HG03565 (cell line): ENCODE results near the gene ZNF79.

Experiments
- ATAC-seq: cut with Tn5 transposase; IDR thresholded peaks from one replicate; pipeline ENCODE4 v1.9.1; 2021; ENCODE audit warnings: mild to moderate bottlenecking, moderate library complexity; ENCODE audit not compliant: unreplicated experiment

ZNF79 gene

DNA sequence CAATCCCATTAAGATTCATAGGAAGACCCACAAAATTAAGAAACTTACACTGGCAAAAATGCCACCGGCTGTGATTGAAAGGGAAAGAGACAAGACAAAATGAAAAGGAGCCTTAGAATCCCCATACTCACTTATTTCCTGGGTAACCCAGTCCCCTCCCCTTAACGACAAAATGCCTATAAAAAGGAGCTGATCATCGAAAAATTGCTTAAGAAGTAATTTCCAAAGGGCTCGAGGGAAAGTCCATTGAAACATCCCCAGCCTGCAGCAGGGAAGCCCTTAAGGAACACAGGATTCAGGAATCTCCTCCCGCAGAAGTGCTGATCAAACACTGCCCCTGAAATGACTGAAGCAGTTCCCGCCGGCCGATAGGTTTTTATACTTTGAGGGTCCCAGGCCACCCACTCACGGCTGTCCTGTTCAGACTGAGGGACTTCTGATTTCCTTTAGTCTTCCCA, 677 bp upstream of the ZNF79 start:
- no peak for ATAC-seq

DNA sequence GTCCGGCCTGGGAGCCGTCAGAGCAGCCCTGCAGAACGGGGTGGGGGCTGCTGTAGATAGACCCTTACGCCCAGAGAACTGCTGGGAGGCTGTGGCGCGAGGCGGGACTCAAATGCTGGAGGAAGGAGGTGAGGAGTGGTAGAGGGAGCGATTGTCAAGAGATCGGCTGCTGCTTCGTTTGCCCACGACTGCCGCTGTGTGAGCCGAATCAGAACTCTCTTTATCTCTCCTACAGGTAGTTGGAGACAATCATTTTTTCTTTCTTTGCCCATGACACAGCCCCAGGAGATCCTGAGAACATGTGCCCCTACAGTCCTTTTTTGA, 456 bp downstream of the ZNF79 start:
- no peak for ATAC-seq

DNA sequence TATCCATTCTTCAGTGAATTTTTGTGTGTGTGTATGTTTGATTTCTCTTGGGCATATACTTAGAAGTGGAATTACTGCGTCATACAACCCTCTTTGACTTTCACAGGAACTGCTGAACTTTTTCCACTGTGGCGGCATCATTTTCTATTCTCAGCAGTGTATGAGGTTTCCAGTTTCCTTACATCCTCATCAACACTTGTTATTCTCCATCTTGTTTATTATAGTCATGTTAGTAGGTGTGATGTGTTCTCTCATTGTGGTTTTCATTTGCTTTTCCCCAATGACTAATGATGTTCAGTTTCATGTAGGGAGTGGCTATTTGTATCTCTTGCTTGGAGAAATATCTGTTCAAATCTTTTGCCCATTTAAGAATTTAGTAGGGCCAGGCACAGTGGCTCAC, 2.6 kb downstream of the ZNF79 start:
- no peak for ATAC-seq

DNA sequence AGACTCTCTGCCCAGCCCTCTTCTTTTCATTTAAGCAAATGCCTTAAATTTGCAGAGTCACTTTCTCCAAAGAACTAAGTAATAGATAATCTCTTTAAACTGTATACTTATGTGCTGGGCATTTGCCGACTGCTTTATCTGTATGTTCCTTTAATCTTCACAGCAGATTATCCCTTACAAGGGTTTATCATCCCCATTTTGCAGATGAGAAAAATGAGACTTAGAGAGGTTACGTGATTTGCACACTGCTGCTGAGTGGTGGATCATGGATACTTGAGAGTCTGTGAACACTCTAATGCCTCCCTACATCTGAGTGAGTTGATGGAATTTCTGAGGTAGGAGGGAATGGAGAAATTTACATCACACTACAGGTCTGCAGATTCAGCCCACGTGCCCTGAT, 4.2 kb downstream of the ZNF79 start:
- ATAC-seq, result no peak

DNA sequence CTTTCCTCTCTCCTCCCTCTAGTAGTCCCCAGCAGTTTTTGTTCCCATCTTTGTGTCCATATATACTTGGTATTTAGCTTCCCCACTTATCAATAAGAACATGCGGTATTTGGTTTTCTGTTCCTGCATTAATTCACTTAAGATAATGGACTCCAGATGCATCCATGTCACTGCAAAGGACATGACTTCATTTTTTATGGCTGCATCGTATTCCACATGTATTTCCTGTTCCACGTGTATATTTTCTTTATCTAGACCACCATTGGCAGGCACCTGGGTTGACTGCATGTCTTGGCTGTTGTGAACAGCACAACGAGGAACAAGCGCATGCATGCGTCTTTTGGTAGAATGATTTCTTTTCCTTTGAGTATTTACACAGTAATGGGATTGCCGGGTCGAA, 6.2 kb downstream of the ZNF79 start:
- ATAC-seq, result no peak

DNA sequence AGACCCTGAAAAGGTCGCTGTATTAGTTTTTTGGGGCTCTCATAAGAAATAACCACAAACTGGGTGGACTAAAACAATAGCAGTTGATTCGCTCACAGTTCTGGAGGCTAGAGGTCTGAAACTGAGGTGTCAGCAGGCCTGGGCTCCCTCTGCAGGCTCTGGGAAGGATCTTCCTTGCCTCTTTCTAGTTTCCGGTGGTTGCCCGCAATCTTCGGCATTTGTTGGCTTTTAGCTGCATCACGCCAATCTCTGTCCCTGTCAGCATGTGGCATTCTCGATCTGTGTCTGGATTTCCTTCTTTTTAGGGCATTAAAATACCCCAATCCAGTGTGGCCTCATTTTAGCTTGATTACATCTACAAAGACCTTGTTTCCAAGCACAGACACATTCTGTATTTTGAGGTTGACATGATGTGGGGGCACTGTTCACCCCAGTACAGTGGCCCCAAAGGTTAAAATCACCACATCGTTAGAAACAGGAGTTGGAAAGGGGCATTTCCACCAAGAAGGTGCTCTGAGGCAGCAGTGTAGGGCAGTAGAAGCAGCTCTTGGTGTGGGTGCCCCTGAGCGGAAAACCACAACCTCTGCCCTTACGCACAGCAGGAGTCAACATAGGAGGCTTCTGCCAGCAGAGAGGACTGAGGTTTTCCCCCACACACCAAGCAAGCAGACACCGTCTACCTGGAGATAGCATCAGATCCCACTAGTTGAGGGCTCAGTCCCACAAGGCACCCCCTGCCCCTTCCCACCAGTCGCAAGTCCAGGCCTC, 13.5 kb downstream of the ZNF79 start:
- ATAC-seq, result no peak

DNA sequence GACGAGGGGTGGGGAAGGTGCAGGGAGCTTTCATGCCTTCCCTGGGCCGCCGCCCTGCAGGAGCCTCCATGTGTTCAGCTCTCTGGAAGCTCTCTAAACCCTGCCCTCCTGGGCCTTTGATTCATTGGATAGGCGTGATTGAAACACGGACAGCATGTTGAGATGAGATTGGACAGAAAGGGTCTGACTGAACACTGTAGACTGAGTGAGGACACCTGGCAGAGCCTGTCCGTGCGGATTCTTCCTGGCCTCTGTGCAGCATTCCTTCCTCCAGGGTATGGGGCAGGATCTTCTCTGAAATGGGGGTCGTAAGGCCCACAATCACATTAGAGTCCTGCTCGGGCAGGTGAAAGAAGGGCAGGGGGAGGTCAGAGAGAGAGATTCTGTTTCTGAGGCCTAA, 14.2 kb downstream of the ZNF79 start:
- ATAC-seq, result no peak

DNA sequence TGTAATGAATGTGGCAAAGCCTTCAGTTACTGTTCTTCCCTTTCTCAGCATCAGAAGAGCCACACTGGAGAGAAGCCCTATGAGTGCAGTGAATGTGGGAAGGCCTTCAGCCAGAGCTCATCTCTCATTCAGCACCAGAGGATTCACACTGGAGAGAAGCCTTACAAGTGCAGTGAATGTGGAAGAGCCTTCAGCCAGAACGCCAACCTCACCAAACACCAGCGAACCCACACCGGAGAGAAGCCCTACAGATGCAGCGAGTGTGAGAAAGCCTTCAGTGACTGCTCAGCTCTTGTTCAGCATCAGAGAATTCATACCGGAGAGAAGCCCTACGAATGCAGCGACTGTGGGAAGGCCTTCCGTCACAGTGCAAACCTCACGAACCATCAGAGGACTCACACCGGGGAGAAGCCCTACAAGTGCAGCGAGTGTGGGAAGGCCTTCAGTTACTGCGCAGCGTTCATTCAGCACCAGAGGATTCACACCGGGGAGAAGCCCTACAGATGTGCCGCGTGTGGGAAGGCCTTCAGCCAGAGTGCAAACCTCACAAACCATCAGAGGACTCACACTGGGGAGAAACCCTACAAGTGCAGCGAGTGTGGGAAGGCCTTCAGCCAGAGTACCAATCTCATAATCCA, 20.2 kb downstream of the ZNF79 start:
- no peak for ATAC-seq

DNA sequence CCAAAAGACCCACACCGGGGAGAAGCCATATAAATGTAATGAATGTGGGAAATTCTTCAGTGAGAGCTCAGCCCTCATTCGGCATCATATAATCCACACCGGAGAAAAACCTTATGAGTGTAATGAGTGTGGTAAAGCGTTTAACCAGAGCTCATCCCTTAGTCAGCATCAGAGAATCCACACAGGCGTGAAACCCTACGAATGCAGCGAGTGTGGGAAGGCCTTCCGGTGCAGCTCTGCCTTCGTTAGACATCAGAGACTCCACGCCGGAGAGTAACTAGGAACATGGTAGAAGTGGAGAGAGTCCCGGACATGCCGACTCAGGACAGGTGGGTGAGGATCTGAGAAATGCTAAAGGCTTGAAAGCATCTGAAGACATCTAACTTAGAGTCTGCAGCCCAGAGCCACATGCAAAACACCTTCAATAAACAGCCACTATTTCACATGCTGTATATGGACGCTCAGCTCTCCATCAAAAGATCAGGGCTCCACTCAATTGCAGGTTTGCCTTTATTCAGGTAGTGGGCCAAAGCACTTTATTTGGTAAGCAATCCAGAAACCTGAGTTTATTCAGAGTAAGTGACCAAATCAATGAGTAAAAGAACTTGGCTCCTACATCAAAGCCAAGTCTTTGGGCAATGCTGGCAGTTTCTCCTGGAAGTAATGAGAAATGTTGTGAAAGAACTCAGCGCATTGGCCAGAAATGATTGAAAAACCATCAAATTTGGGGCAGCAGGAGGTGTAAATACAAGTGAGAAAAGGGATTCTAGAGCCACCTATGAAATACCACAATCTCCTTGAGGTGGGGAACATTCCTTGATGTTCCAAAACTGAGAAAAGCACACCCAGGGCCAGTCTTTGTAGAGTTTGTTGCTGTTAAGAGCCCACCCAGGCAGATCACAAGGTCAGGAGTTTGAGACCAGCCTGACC, 21.0 kb downstream of the ZNF79 start:
- no peak for ATAC-seq

DNA sequence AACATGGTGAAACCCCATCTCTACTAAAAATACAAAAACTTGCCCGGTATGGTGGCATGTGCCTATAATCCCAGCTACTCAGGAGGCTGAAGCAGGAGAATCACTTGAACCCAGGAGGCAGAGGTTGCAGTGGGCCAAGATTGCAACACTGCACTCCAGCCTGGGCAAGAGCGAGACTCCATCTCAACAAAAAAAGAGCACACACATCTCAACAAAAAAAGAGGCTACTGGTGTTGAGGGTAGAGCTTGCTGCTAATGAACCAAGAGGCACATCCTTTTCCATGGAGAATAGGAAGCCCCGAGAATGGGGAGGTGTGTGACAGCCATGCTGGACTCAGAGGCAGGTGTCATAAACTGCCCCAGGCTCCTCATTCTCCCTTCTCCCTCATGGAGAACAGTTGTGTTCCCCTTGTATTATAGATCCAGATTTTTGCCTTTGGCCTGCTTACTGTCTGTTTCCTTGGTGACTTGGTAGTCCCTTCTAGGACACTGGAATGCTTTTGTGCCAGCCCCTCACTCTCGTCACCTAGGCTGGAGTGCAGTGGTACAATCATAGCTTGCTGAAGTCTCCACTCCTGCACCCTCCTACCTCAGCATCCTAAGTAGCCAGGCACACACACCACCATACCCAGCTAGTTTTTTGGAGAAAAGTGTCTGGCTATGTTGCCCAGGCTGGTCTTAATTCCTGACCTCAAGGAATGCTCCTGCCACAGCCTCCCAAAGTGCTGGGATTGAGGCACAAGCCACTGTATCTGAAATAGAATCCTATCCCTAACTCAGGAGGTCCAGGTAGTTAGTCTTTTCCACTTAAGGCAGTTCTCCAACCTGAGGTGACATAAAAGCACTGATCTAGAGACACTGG, 21.9 kb downstream of the ZNF79 start:
- ATAC-seq, result no peak

DNA sequence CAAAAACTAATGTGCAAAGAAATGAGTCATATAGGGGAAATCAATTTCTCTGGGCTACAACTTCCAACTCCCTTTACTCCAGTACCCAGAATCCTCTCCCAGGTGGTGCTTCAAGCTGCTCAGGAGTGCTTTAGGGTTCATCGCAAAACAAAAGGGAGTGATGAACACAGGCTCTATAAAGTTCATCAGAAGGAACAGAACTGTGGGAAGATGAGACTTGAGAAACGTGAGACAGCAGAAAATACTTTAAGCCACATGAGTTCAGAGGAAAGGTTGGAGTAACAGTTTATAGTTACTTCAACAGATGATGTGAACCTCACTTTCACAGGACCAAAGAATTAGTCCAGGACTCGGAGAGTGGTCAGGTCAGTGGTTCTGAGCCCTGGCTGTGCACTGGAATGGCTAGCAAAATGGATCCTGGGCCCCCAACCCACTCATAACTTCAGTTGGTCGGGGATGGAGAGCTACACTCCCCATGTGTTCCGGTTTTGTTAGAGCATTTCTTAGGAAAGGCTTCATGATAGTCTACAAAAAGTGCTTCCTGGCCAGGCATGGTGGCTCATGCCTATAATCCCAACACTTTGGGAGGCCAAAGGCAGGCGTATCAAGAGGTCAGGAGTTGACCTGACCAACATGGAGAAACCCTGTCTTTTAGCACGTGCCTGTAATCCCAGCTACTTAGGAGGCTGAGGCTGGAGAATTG, 22.7 kb downstream of the ZNF79 start:
- no peak for ATAC-seq

DNA sequence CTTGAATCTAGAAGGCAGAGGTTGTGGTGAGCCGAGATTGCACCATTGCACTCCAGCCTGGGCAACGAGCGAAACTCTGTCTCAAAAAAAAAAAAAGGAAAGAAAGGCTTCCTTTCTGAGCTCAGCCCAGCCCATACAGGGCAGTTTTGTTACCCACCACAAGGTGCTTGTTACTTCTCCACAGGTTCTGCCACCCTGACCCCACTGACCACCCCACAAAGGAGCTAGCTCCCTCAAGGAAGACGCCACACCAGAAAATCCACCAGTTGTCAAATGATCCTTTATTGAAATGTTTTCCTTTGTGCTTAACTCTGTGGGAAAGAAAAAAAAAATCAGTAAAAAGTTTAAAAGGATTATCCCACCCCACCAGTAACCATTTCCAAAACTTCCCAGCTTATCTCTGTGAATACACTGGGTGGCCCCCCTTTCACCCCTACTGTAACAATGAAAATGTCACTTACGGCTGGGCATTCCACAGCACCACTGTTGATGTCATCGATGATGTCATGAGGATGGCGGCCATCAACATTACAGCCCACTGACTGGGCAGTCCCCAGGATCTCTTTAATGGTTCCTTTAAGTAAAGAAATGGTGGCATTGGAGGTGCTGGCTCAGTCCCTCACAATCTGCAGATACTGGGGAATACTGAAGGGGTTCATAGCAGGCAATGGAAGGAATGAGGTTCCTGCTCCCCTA, 23.4 kb downstream of the ZNF79 start:
- ATAC-seq, result no peak

DNA sequence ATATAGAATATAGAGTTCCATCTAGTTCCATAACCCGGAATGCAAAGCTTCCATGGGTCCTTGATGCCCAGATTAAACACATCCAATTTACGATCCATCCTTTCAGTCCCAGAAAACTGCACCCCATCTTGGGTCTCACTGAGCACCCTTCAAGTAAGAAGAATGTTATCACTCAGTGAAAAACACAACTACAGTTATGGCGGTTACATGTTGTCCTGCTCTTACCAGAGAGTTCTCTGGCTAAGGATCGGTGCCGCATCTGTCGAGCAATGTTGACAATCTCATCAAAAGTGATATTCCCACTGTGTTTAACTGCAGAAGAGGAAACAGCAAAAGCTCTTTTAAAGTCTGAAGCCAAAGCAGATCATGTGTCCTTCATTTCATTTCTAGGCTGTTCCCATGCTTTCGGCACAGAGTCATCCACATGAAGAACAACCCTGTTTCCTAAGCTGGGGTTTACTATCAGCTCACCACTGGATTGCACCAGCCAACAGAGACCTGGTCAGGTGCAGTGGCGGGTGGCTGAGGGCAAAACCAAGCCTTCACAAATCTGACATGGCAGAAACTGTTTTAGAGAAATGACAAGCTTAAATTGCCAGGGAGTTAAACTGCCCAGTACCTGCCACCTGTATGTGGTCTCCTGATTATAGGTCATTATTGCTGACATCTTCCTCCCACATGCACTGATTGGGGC, 24.1 kb downstream of the ZNF79 start:
- no peak for ATAC-seq

DNA sequence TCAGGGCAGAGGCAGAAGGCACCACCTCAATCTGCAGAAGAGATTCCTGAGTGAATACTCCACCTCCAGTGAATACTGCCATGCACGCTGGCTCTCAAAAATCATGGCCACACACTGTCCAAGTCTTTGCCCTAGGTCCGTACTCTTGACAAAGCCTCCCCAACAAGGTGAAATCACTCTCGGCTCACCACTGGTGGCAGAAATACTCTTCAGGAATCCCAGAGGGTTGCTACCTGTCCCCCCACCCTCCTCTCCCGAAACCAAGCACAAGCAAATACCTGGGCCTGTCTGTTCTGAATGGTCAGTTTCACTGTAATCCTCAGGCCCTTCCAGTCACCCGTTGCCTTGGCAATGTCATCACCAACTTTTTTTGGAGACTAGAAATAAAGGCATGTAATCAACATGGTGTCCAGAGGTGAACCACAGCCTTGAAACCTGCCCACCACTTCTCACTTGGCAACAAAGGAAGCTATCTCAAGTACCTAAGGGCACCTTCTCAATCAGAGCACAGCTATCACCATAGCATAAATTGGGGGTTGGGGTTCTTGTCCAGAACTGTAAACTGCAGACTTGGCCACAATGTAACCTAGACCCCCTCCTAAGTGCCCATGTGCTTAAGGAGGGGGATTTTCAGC, 25.3 kb downstream of the ZNF79 start:
- ATAC-seq, result no peak

DNA sequence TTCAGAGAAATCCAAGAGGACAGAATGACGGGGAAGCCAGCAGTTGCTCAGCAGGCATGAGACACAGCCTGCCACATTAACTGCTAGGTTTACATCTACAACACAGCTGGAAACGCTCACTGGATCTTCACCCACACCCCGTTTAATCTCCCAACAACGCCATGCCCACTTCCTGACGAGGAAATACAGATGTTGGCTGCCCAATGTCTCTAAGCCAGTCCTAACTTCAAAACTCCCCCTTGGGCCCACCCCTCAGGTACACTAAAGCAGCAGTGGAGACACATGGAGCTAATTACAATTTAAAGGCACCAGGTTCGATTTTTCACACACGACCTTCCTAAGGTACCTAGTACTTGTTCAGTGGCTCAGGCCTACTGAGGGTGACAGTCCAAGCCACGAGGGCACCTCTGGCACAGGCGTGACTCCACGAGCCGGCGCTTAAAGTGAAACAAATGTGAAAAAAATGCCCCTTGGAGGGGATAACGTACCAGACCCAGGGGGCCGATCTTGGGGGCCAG, 26.1 kb downstream of the ZNF79 start:
- no peak for ATAC-seq

DNA sequence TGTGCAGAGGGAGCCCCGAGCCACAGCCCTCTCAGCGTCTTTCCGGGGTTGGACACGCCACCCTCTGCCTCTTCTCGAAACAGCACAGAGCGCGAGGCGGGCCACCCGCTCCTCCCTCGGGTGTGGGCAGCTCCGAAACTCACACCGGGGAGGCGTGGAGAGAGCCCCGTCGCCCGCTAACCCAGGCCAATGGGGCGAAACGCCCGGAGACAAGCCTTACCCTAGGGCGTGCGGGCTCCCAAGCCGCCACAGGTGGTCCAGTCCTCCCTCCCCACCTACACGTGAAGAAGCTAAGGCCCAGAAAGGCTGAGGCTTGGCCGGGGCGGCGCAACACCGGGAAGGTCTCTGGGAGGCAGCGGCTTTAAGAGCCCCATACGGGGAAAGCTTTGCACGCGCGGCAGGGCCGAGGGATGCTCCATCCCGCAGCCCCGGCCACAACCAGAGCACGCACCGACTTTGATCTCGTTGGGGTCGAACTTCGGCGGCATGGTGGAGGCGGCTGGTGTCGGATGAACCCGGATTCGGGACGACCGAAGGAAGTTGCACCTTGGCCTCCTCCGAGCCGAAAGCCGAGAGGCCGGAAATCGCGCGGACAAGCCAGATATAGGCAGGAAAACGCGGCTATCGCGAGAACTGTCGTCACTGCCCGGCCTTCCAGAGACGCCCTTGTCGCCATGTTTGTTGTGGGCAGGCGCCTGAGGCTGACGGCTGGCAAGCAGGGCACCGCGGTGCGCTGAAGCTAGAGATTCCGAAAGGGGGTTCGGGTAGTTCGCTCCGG, 26.8 kb downstream of the ZNF79 start, which contains the start of the genes LRSAM1 and RPL12:
Gene LRSAM1 (plus strand): TSS at position 681 of the 778 bp plus-strand sequence. CDS start 3,018 bp downstream, outside the sequence.
Gene RPL12 (minus strand): TSS at position 577 of the 778 bp plus-strand sequence. CDS start 89 bp downstream, at position 488.
- peak; percentile 67 for ATAC-seq

DNA sequence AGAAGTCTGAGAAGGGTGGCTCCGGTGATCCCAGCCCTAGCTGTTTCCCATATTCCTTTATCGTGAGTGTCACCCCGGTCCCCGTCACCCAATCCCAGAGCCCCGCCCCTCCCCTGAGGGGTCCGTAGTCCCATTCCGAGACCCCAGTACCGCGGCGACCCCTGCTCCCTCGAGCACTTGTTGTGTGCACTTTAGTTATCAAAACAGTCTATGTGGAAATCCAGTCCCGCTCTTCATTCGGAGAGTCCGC, 27.4 kb downstream of the ZNF79 start:
- no peak for ATAC-seq
